PC-9 (cell line): Measurements from ENCODE around the gene ARID5A. TPM values are rescaled to one million over a fixed set of nuclear protein-coding genes. Genes with fewer than 3 reads are reported as not detected.

Source experiments
- BruUV-seq: library from RNA; stranded (reverse); fragments of 400-500 nt; replicated peaks from 2 replicates; lab custom pipeline; 2021; lab: Mats Ljungman, UMichigan
- CTCF ChIA-PET: fragments of 300-600 bp; sonication (Branson Sonifier 250); formaldehyde crosslinking; loops from one replicate; lab custom pipeline; 2022; ENCODE audit warnings: antibody characterized with exemption; lab: Charles Lee
- POLR2A ChIA-PET: fragments of 300-600 bp; sonication (Branson Sonifier 250); formaldehyde crosslinking; loops from one replicate; lab custom pipeline; 2022; ENCODE audit warnings: antibody characterized with exemption; ENCODE audit not compliant: unreplicated experiment; lab: Charles Lee
- DNase-seq, 2 experiments: peaks; one replicate each; pipeline versions ENCODE4 v3.0.0 to v3.0.0-alpha.2; 2015 to 2022; ENCODE audit warnings: mixed read lengths in 1 of 2
- H2AFZ ChIP-seq: fragments of 200-600 bp; sonication (generic); 2 replicates; pipeline ENCODE4 v1.8.1; 2017; ENCODE audit warnings: antibody characterized with exemption
- H3F3A ChIP-seq: fragments of 200-600 bp; sonication (generic); 2 replicates; pipeline ENCODE4 v1.8.1; 2017; ENCODE audit warnings: antibody characterized with exemption, mild to moderate bottlenecking, low read depth; ENCODE audit not compliant: insufficient read depth
- H3K27ac ChIP-seq: fragments of 200-600 bp; sonication (generic); 2 replicates; pipeline ENCODE4 v1.6.1; 2016; ENCODE audit warnings: mixed run types
- H3K27me3 ChIP-seq: fragments of 200-600 bp; sonication (generic); 2 replicates; pipeline ENCODE4 v1.6.1; 2016; ENCODE audit warnings: low read depth, mixed run types; ENCODE audit not compliant: insufficient read depth
- H3K36me3 ChIP-seq: fragments of 200-600 bp; sonication (generic); 2 replicates; pipeline ENCODE4 v1.6.1; 2016; ENCODE audit warnings: low read depth, mixed run types
- H3K4me1 ChIP-seq: fragments of 200-600 bp; sonication (generic); replicated peaks from 2 replicates; pipeline ENCODE4 v1.6.1; 2016; ENCODE audit warnings: mixed run types; ENCODE audit not compliant: insufficient read depth
- H3K4me2 ChIP-seq: fragments of 200-600 bp; sonication (generic); 2 replicates; pipeline ENCODE4 v1.6.1; 2017; ENCODE audit warnings: mixed run types
- H3K4me3 ChIP-seq: fragments of 200-600 bp; sonication (generic); 2 replicates; pipeline ENCODE4 v1.6.1; 2016; ENCODE audit warnings: mixed run types
- H3K79me2 ChIP-seq: fragments of 200-600 bp; sonication (generic); 2 replicates; pipeline ENCODE4 v1.6.1; 2017; ENCODE audit warnings: low read depth, mixed run types
- H3K9me2 ChIP-seq: fragments of 200-600 bp; sonication (generic); 2 replicates; pipeline ENCODE4 v1.8.1; 2017; ENCODE audit warnings: mild to moderate bottlenecking; ENCODE audit not compliant: insufficient read depth
- H3K9me3 ChIP-seq: fragments of 200-600 bp; sonication (generic); 2 replicates; pipeline ENCODE4 v1.8.1; 2016; ENCODE audit warnings: low read depth; ENCODE audit not compliant: insufficient read depth
- H4K20me1 ChIP-seq: fragments of 200-600 bp; sonication (generic); 2 replicates; pipeline ENCODE4 v1.8.1; 2017; ENCODE audit not compliant: insufficient read depth
- CTCF ChIP-seq: fragments of 200-600 bp; sonication (generic); conservative IDR thresholded peaks from 2 replicates; pipeline ENCODE4 v1.6.1; 2017; ENCODE audit warnings: mixed run types, antibody characterized with exemption, mild to moderate bottlenecking, moderate library complexity
- EZH2 ChIP-seq: fragments of 200-600 bp; sonication (generic); IDR thresholded peaks from 2 replicates; pipeline ENCODE4 v1.8.0; 2017; ENCODE audit warnings: antibody characterized with exemption, low read depth
- intact Hi-C: fragments of 100-400 bp; cut with micrococcal nuclease; formaldehyde crosslinking; loops from one replicate; pipeline ENCODE4 v1.10.0; 2022; ENCODE audit not compliant: unreplicated experiment
- total RNA-seq: library from RNA; stranded (reverse); gene quantifications from 2 replicates; pipeline ENCODE4 v1.2.3, GENCODE V29; 2021

ARID5A gene
- total RNA-seq, 1 experiment from 2014 or later = 6.0 TPM

- Histone ChIP-seq H2AFZ (no peak overlapping the region), H3K36me3 (no peaks in the 10 kb centered on the region), H3K27me3 (no peaks in the 10 kb centered on the region), H3K27ac (no peak overlapping the region), H3K9me3 (no peaks in the 10 kb centered on the region), H3K4me3 (no peak overlapping the region), H3K9me2 (no peaks in the 10 kb centered on the region), H3F3A (no peaks in the 10 kb centered on the region), H3K79me2 (no peaks in the 10 kb centered on the region), H3K4me2 (no peak overlapping the region), H3K4me1 (no peaks in the 10 kb centered on the region), H4K20me1 (no peaks in the 10 kb centered on the region)
- BruUV-seq = no TSS peak
- POLR2A ChIA-PET = no interaction called here
- CTCF ChIA-PET = interaction anchor here (0.6 kb wide), 1 partner anchor 238 kb away, joined by 4 read pairs; no protein-coding TSS in a partner anchor
- no peak for TF ChIP-seq EZH2
- no peak for TF ChIP-seq CTCF
- intact Hi-C loops = no loop called here
- no peak for DNase-seq
Measured at GRCh38 chr2:96574364-96574763, 37.8 kb downstream of the ARID5A start.

GRCh38 chr2:96575785-96576456 is 39.4 kb downstream of the ARID5A start:
- no peak for TF ChIP-seq EZH2
- no peak for TF ChIP-seq CTCF
- H3K4me2 ChIP-seq = no peak overlapping the region
- H3K79me2 ChIP-seq = no peaks in the 10 kb centered on the region
- H3K4me1 ChIP-seq = no peaks in the 10 kb centered on the region
- DNase-seq = no peak
- POLR2A ChIA-PET = interaction anchor here (0.6 kb wide), 1 partner anchor 337 kb away, joined by 4 read pairs; no protein-coding TSS in a partner anchor
- intact Hi-C loops = no loop called here
- H3K9me3 ChIP-seq = no peaks in the 10 kb centered on the region
- no peak overlapping the region for H3K27ac ChIP-seq
- no peaks in the 10 kb centered on the region for H3K27me3 ChIP-seq
- no peaks in the 10 kb centered on the region for H3K36me3 ChIP-seq
- H3K4me3 ChIP-seq = no peak overlapping the region
- BruUV-seq = no TSS peak
- CTCF ChIA-PET = no interaction called here
- no peaks in the 10 kb centered on the region for H3K9me2 ChIP-seq
- no peaks in the 10 kb centered on the region for H4K20me1 ChIP-seq
- no peaks in the 10 kb centered on the region for H3F3A ChIP-seq
- H2AFZ ChIP-seq = no peak overlapping the region

- Histone ChIP-seq H3K27me3 (no peaks in the 10 kb centered on the region), H3F3A (no peaks in the 10 kb centered on the region), H3K9me2 (no peaks in the 10 kb centered on the region), H3K36me3 (no peaks in the 10 kb centered on the region), H2AFZ (no peak overlapping the region), H3K4me2 (no peak overlapping the region), H3K9me3 (no peaks in the 10 kb centered on the region), H3K4me3 (no peak overlapping the region), H3K79me2 (no peaks in the 10 kb centered on the region), H4K20me1 (no peaks in the 10 kb centered on the region), H3K4me1 (no peaks in the 10 kb centered on the region), H3K27ac (no peak overlapping the region)
- no peak for TF ChIP-seq EZH2
- TF ChIP-seq CTCF = no peak
- BruUV-seq = no TSS peak
- CTCF ChIA-PET = no interaction called here
- DNase-seq = no peak
- intact Hi-C loops = no loop called here
- POLR2A ChIA-PET = no interaction called here
Measured at GRCh38 chr2:96577501-96577900, 40.9 kb downstream of the ARID5A start.
